KMS-11 (cell line): ENCODE data around the gene SNX1.

Experiments
- H2AFZ ChIP-seq: fragments of 200-600 bp; sonication (generic); 2 replicates; pipeline ENCODE4 v1.6.1; 2016; ENCODE audit warnings: antibody characterized with exemption, mixed run types, low read depth
- H3K27ac ChIP-seq: fragments of 200-600 bp; sonication (generic); 2 replicates; pipeline ENCODE4 v1.6.1; 2016; ENCODE audit warnings: mild to moderate bottlenecking, mixed run types
- H3K27me3 ChIP-seq: fragments of 200-600 bp; sonication (generic); 2 replicates; pipeline ENCODE4 v1.6.1; 2017; ENCODE audit warnings: mild to moderate bottlenecking, low read depth, mixed run types, moderate library complexity; ENCODE audit not compliant: insufficient read depth
- H3K36me3 ChIP-seq: fragments of 200-600 bp; sonication (generic); 2 replicates; pipeline ENCODE4 v1.6.1; 2017; ENCODE audit warnings: mild to moderate bottlenecking, mixed run types; ENCODE audit not compliant: insufficient read depth
- H3K4me1 ChIP-seq: fragments of 200-600 bp; sonication (generic); 2 replicates; pipeline ENCODE4 v1.6.1; 2016; ENCODE audit warnings: mild to moderate bottlenecking, low read depth, mixed run types; ENCODE audit not compliant: poor library complexity, severe bottlenecking
- H3K4me2 ChIP-seq: fragments of 200-600 bp; sonication (generic); 2 replicates; pipeline ENCODE4 v1.7.0; 2016; ENCODE audit warnings: mild to moderate bottlenecking, mixed run types
- H3K4me3 ChIP-seq: fragments of 200-600 bp; sonication (generic); IDR thresholded peaks from 2 replicates; pipeline ENCODE4 v1.6.1; 2017; ENCODE audit warnings: low read depth, low read length, mixed read lengths; ENCODE audit not compliant: insufficient read depth
- H3K79me2 ChIP-seq: fragments of 200-600 bp; sonication (generic); 2 replicates; pipeline ENCODE4 v1.6.1; 2016; ENCODE audit warnings: low read depth, mixed run types; ENCODE audit not compliant: insufficient read depth
- H3K9ac ChIP-seq: fragments of 200-600 bp; sonication (generic); 2 replicates; pipeline ENCODE4 v1.6.1; 2016; ENCODE audit warnings: mild to moderate bottlenecking, mixed run types
- H4K20me1 ChIP-seq: fragments of 200-600 bp; sonication (generic); 2 replicates; pipeline ENCODE4 v1.6.1; 2016; ENCODE audit warnings: mild to moderate bottlenecking, mixed run types; ENCODE audit not compliant: insufficient read depth
- TF ChIP-seq, protein P1 (sequence below): fragments of 200-600 bp; sonication (generic); conservative IDR thresholded peaks from 2 replicates; pipeline ENCODE4 v1.6.1; 2017; ENCODE audit warnings: low read depth, mild to moderate bottlenecking, antibody characterized with exemption, low read length, moderate library complexity, mixed read lengths

Gene SNX1

DNA sequence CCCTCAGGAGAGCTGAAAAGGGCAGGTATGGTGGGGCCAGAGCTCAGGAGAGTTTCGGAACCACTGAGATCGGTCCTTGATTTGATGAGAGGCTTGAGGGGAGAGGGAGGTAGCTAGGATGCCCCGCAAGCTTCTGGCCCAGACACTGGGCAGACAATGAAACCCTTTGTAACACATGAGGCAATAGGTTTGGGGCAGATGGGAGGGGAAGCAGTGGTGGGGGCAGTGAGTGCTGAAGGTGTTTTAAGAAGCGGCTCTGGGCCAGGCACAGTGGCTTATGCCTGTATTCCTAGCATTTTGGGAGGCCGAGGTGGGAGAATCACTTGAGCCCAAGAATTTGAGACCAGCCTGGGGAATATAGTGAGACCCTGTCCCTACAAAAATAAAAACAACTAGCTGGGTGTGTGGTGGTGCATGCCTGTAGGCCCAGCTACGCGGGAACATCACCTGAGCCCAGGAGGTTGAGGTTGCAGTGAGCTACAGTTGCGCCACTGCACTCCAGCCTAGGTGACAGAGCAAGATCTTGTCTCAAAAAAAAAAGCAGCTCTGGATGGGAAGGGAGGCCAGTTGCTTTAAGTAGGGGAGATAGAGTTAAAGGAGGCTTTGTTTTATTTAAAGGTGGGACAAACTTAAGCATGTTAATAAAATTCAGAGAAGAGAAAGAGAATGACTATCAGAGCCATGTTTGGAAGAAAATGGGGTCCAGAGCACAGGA, 46.2 kb downstream of the SNX1 start:
- no peak overlapping the region for H3K27ac ChIP-seq
- no peaks in the 10 kb centered on the region for H3K27me3 ChIP-seq
- H3K36me3 ChIP-seq: no peaks in the 10 kb centered on the region
- H3K4me2 ChIP-seq: no peak overlapping the region
- no peaks in the 10 kb centered on the region for H3K79me2 ChIP-seq
- no peak overlapping the region for H2AFZ ChIP-seq
- no peaks in the 10 kb centered on the region for H4K20me1 ChIP-seq
- no peaks in the 10 kb centered on the region for H3K4me1 ChIP-seq
- H3K9ac ChIP-seq: no peak overlapping the region
- H3K4me3 ChIP-seq: no peak overlapping the region
- TF ChIP-seq, protein P1, sequence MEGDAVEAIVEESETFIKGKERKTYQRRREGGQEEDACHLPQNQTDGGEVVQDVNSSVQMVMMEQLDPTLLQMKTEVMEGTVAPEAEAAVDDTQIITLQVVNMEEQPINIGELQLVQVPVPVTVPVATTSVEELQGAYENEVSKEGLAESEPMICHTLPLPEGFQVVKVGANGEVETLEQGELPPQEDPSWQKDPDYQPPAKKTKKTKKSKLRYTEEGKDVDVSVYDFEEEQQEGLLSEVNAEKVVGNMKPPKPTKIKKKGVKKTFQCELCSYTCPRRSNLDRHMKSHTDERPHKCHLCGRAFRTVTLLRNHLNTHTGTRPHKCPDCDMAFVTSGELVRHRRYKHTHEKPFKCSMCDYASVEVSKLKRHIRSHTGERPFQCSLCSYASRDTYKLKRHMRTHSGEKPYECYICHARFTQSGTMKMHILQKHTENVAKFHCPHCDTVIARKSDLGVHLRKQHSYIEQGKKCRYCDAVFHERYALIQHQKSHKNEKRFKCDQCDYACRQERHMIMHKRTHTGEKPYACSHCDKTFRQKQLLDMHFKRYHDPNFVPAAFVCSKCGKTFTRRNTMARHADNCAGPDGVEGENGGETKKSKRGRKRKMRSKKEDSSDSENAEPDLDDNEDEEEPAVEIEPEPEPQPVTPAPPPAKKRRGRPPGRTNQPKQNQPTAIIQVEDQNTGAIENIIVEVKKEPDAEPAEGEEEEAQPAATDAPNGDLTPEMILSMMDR: no peak

DNA sequence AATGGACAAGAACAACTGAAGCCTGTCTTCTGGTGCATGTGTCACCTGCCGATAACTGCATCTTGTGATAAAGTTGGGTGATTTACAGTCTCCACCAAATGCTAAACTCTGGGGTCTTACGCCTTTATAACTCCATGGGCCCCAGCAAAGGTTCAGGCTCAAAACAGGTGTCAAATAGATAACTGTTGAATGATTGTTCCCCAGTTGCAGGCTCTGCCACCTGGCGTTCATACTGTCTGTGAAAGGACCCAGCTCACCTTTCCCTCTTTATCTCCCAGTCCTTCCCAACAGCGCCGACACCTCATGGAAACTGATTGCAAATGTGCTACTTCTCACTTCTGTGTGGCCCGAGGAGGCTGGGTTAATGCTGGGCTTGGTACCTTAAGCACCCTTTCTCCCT, 47.5 kb downstream of the SNX1 start:
- Histone ChIP-seq H3K4me1 (no peaks in the 10 kb centered on the region), H3K27me3 (no peaks in the 10 kb centered on the region), H2AFZ (no peak overlapping the region), H3K27ac (no peak overlapping the region), H3K9ac (no peak overlapping the region), H3K4me3 (no peak overlapping the region), H3K79me2 (no peaks in the 10 kb centered on the region), H3K36me3 (no peaks in the 10 kb centered on the region), H4K20me1 (no peaks in the 10 kb centered on the region), H3K4me2 (no peak overlapping the region)
- TF ChIP-seq, protein P1: no peak

DNA sequence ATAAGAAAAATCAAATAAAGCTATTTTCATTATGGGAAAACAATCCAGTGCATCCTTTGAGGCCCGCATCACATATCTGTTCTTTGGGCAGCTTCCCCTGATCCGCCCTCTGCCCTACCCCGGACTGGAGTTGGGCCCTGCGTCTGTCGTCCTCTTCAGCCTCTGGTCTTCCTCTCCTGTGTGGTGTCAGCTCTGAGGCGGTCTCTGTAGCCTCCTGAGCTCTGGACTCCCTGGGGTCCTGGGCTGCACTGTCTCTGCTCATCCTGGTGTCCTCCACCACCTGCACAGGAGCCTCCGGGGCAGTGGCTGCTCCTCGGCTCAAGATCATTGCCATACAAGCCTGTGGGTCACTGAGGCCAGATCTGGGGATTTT, 48.4 kb downstream of the SNX1 start:
- H4K20me1 ChIP-seq: no peaks in the 10 kb centered on the region
- H3K27me3 ChIP-seq: no peaks in the 10 kb centered on the region
- H3K4me1 ChIP-seq: no peaks in the 10 kb centered on the region
- H3K36me3 ChIP-seq: no peaks in the 10 kb centered on the region
- no peak overlapping the region for H3K4me2 ChIP-seq
- TF ChIP-seq, protein P1: no peak
- no peak overlapping the region for H2AFZ ChIP-seq
- H3K4me3 ChIP-seq: no peak overlapping the region
- no peak overlapping the region for H3K27ac ChIP-seq
- H3K9ac ChIP-seq: no peak overlapping the region
- H3K79me2 ChIP-seq: no peaks in the 10 kb centered on the region

DNA sequence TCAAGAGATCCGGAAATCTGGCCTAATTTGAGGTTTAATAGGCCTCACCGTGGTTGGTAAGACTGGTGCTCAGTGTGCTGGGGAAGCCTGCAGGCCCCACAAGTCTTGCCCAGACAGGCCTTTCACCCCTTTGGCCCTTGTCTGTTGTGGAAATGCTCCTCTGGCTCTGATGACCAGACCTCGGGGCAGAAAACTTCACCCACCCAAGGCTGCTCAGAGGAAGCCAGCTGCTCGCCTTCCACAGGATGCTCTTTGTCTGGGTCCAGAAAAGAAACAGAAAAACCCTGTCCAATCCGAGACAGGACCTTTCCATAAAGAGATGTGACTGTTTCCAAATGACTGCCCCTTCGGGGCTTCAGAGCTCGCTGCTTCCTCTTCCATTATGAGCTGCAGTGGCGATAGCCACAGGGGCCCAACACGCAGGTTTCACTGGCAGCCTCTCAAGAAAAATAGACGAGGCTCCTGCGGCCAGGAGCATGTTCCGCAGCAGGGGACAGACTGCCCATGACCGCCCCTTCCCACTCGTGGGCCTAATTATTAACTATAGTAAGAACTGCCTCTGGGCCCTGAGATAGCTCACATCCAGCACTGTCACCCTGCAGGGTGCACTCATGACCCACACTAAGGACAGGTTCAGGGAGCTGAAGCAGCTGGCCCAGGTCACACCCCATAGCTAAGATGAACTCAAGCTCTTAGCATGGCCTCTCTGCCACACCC, 48.9 kb downstream of the SNX1 start:
- Histone ChIP-seq H3K4me2 (no peak overlapping the region), H2AFZ (no peak overlapping the region), H3K36me3 (no peaks in the 10 kb centered on the region), H3K27ac (no peak overlapping the region), H3K79me2 (no peaks in the 10 kb centered on the region), H3K9ac (no peak overlapping the region), H3K27me3 (no peaks in the 10 kb centered on the region), H3K4me3 (no peak overlapping the region), H4K20me1 (no peaks in the 10 kb centered on the region), H3K4me1 (peaks cover 5% of the 10 kb centered on the region)
- TF ChIP-seq, protein P1: no peak
